ENCODE results near the gene KRTAP12-3.
"Not testable (repeated sequence)": the region's sequence is repeated elsewhere in the genome, so short reads cannot be mapped to it uniquely, and the experiment has no call there.

Gene KRTAP12-3

GRCh38 chr21:44686843-44687561, 29.3 kb downstream of the KRTAP12-3 start:
- DNase-seq, result no peak
- ATAC-seq (replicated peaks), result no peak
- H3K27me3 Mint-ChIP-seq, result peaks cover 18 to 43% of the 10 kb centered on the region in 2 donors
- H3K36me3 Mint-ChIP-seq (ENCODE audit: insufficient read depth), result no peaks in the 10 kb centered on the region
- H3K4me1 Mint-ChIP-seq (ENCODE audit: low read depth in 2 of 2), result peaks cover 9 to 13% of the 10 kb centered on the region in 2 donors
- peak overlapping the region in 1 of 2 donors; percentile 51 for H3K27ac Mint-ChIP-seq
- no peaks in the 10 kb centered on the region for H3K9me3 Mint-ChIP-seq
- H3K4me3 Mint-ChIP-seq, result no peak overlapping the region

DNA sequence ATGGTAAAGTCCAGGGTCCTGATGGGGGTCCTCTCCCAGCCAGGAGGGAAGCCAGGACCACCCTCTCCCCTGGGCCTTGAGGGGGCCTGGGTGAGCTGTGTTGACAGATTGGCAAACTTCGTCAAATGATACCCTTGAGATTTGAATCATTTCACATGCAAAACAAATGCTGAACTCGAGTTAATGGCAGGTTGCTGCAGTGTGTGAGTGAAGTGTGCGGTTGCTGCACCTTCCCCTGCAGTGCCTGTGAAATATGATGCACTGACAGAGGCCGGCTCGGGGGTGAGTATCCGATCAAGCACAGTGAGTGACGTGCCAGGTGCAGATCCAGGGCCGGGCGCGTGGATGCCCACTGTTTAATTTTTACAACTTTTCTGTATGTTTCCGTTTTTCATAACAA, 29.9 kb downstream of the KRTAP12-3 start:
- H3K27me3 Mint-ChIP-seq, result peaks cover 18 to 36% of the 10 kb centered on the region in 2 donors
- peak overlapping the region in 1 of 2 donors; percentile 57 for H3K27ac Mint-ChIP-seq
- H3K4me1 Mint-ChIP-seq (ENCODE audit: low read depth in 2 of 2), result peaks cover 9 to 13% of the 10 kb centered on the region in 2 donors
- no peak for ATAC-seq (replicated peaks)
- no peaks in the 10 kb centered on the region for H3K9me3 Mint-ChIP-seq
- DNase-seq, result no peak
- no peak overlapping the region for H3K4me3 Mint-ChIP-seq
- no peaks in the 10 kb centered on the region for H3K36me3 Mint-ChIP-seq (ENCODE audit: insufficient read depth)

- DNase-seq; ATAC-seq (replicated peaks); H3K36me3 Mint-ChIP-seq (ENCODE audit: insufficient read depth); H3K9me3 Mint-ChIP-seq; H3K4me3 Mint-ChIP-seq: not testable (repeated sequence)
- Mint-ChIP-seq H3K4me1 (ENCODE audit: low read depth in 2 of 2) (peaks cover 9 to 17% of the 10 kb centered on the region in 2 donors), H3K27me3 (peaks cover 18 to 34% of the 10 kb centered on the region in 2 donors), H3K27ac (peak overlapping the region in 1 of 2 donors; percentile 59)
Measured at GRCh38 chr21:44689740-44690139, 32.0 kb downstream of the KRTAP12-3 start.

GRCh38 chr21:44691686-44692085, 34.0 kb downstream of the KRTAP12-3 start:
- no peaks in the 10 kb centered on the region for H3K36me3 Mint-ChIP-seq (ENCODE audit: insufficient read depth)
- H3K4me3 Mint-ChIP-seq, result no peak overlapping the region
- H3K4me1 Mint-ChIP-seq (ENCODE audit: low read depth in 2 of 2), result peaks cover 9 to 12% of the 10 kb centered on the region in 2 donors
- no peak overlapping the region for H3K27ac Mint-ChIP-seq
- no peaks in the 10 kb centered on the region for H3K9me3 Mint-ChIP-seq
- ATAC-seq (replicated peaks) (no peak), DNase-seq (no peak)
- H3K27me3 Mint-ChIP-seq, result peaks cover 9 to 33% of the 10 kb centered on the region in 2 donors

GRCh38 chr21:44692798-44693512, 35.2 kb downstream of the KRTAP12-3 start:
- Mint-ChIP-seq H3K27me3 (peaks cover 15 to 33% of the 10 kb centered on the region in 2 donors), H3K27ac (no peak overlapping the region), H3K36me3 (ENCODE audit: insufficient read depth) (no peaks in the 10 kb centered on the region), H3K4me1 (ENCODE audit: low read depth in 2 of 2) (peaks cover 10 to 16% of the 10 kb centered on the region in 2 donors), H3K9me3 (no peaks in the 10 kb centered on the region), H3K4me3 (no peak overlapping the region)
- DNase-seq (no peak), ATAC-seq (replicated peaks) (no peak)

DNA sequence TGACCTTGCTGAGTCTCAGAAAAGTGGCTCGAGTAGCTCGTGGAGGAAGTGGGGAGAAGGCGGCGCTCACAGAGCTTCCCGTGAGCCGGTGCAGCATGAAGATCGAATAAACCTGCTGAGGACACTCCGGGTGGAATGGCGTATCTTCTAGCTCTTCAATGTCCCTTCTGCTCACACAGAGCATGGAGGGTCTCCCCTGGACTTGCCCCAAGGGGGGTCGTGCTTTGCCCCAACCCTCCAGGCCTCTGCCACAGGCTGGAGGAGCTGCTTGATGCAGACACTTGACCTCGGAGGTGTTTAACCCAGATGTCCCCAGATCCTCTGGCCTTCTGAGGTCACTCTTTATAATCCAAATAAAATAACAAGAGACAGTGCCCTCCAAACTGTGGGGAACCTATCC, 37.0 kb downstream of the KRTAP12-3 start:
- H3K4me1 Mint-ChIP-seq (ENCODE audit: low read depth in 2 of 2), result peaks cover 18 to 22% of the 10 kb centered on the region in 2 donors
- no peaks in the 10 kb centered on the region for H3K9me3 Mint-ChIP-seq
- no peak overlapping the region for H3K4me3 Mint-ChIP-seq
- no peaks in the 10 kb centered on the region for H3K36me3 Mint-ChIP-seq (ENCODE audit: insufficient read depth)
- DNase-seq (no peak), ATAC-seq (replicated peaks) (peak; percentile 43)
- peak overlapping the region in 1 of 2 donors; percentile 24 for H3K27ac Mint-ChIP-seq
- peaks cover 31 to 45% of the 10 kb centered on the region in 2 donors for H3K27me3 Mint-ChIP-seq

GRCh38 chr21:44695184-44695583, 37.5 kb downstream of the KRTAP12-3 start:
- peaks cover 18 to 22% of the 10 kb centered on the region in 2 donors for H3K4me1 Mint-ChIP-seq (ENCODE audit: low read depth in 2 of 2)
- no peak for DNase-seq
- H3K9me3 Mint-ChIP-seq, result no peaks in the 10 kb centered on the region
- peak overlapping the region in 1 of 2 donors; percentile 24 for H3K27ac Mint-ChIP-seq
- H3K36me3 Mint-ChIP-seq (ENCODE audit: insufficient read depth), result no peaks in the 10 kb centered on the region
- peak overlapping the region in 1 of 2 donors; percentile 8 for H3K4me3 Mint-ChIP-seq
- H3K27me3 Mint-ChIP-seq, result peaks cover 35 to 49% of the 10 kb centered on the region in 2 donors
- no peak for ATAC-seq (replicated peaks)

- H3K9me3 Mint-ChIP-seq, result no peaks in the 10 kb centered on the region
- H3K4me1 Mint-ChIP-seq (ENCODE audit: low read depth in 2 of 2), result peaks cover 18 to 22% of the 10 kb centered on the region in 2 donors
- DNase-seq (no peak), ATAC-seq (replicated peaks) (no peak)
- H3K27me3 Mint-ChIP-seq, result peaks cover 38 to 54% of the 10 kb centered on the region in 2 donors
- H3K4me3 Mint-ChIP-seq, result peak overlapping the region in 1 of 2 donors; percentile 39
- peak overlapping the region in 1 of 2 donors; percentile 24 for H3K27ac Mint-ChIP-seq
- no peaks in the 10 kb centered on the region for H3K36me3 Mint-ChIP-seq (ENCODE audit: insufficient read depth)
Measured at GRCh38 chr21:44695641-44696040, 37.9 kb downstream of the KRTAP12-3 start.

DNA sequence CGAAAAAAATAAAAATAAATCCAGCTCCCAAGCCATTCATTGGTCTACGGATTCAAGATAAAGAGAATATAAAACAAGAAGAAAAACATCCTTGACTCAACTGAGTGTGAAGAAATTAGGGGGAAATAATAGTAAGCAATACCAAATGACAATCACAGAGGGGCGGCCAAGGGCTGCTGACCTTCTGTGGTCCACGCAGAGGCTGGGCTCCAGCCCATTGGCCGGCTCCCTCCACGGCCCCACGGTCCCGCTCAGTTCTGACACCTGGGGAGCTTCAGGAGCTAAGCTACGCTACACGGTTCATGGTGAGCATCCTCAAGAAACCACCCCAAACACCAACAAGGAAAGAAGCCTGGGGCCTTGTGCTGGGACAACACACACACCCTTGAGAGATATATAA, 38.8 kb downstream of the KRTAP12-3 start:
- Mint-ChIP-seq H3K4me3 (no peak overlapping the region), H3K36me3 (ENCODE audit: insufficient read depth) (no peaks in the 10 kb centered on the region), H3K27me3 (peaks cover 46 to 63% of the 10 kb centered on the region in 2 donors), H3K27ac (peak overlapping the region; percentile 16 to 75), H3K9me3 (no peaks in the 10 kb centered on the region), H3K4me1 (ENCODE audit: low read depth in 2 of 2) (peaks cover 18 to 22% of the 10 kb centered on the region in 2 donors)
- no peak for DNase-seq
- no peak for ATAC-seq (replicated peaks)

- H3K27me3 Mint-ChIP-seq, result peaks cover 53 to 70% of the 10 kb centered on the region in 2 donors
- H3K4me1 Mint-ChIP-seq (ENCODE audit: low read depth in 2 of 2), result peaks cover 18 to 24% of the 10 kb centered on the region in 2 donors
- not testable (repeated sequence) for H3K4me3 Mint-ChIP-seq; ATAC-seq (replicated peaks); DNase-seq; H3K36me3 Mint-ChIP-seq (ENCODE audit: insufficient read depth); H3K9me3 Mint-ChIP-seq
- peak within 1 kb of the TSS; percentile 16 to 75 for H3K27ac Mint-ChIP-seq
Measured at GRCh38 chr21:44697172-44697810, 39.6 kb downstream of the KRTAP12-3 start, which contains the start of gene KRTAP10-12. KRTAP10-12 (plus strand) TSS chr21:44697172; CDS start chr21:44697202, 30 bp downstream.

- Mint-ChIP-seq H3K27ac (peak overlapping the region in 1 of 2 donors; percentile 16), H3K4me3 (no peak overlapping the region), H3K36me3 (ENCODE audit: insufficient read depth) (no peaks in the 10 kb centered on the region), H3K27me3 (peaks cover 61 to 78% of the 10 kb centered on the region in 2 donors), H3K4me1 (ENCODE audit: low read depth in 2 of 2) (peaks cover 20 to 26% of the 10 kb centered on the region in 2 donors), H3K9me3 (no peaks in the 10 kb centered on the region)
- ATAC-seq (replicated peaks) (no peak), DNase-seq (no peak)
Measured at GRCh38 chr21:44697811-44698734, 40.3 kb downstream of the KRTAP12-3 start.

- H3K9me3 Mint-ChIP-seq, result no peaks in the 10 kb centered on the region
- no peak overlapping the region for H3K4me3 Mint-ChIP-seq
- H3K36me3 Mint-ChIP-seq (ENCODE audit: insufficient read depth), result no peaks in the 10 kb centered on the region
Measured at GRCh38 chr21:44699502-44700001, 41.8 kb downstream of the KRTAP12-3 start.

More at GRCh38 chr21:44699502-44700001, 41.8 kb downstream of the KRTAP12-3 start:
- Mint-ChIP-seq H3K27me3 (peaks cover 69 to 93% of the 10 kb centered on the region in 2 donors), H3K27ac (no peak overlapping the region), H3K4me1 (ENCODE audit: low read depth in 2 of 2) (peaks cover 17 to 24% of the 10 kb centered on the region in 2 donors)
- no peak for ATAC-seq (replicated peaks)
- DNase-seq, result no peak
